ENCODE data around the gene CLDN10.

CLDN10 gene

DNA sequence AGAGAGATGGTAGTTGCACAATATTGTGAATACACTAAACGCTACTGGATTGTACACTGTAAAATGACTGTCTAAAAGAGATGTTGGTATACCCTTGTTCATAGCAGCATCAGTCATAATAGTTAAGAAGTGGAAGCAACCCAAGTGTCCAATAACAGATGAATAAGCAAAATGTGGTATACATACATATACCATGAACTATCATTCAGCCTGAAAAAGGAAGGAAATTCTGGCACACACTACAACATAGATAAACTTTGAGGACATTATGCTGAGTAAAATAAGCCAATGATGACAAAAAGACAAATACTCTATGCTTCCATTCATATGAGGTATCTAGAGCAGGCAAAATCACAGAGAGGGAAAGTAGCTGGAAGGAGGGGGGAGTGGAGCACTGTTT, 76.0 kb downstream of the CLDN10 start:
- H3K27ac ChIP-seq: no peak overlapping the region
- no peak for TF ChIP-seq CTCF (conservative IDR thresholded peaks at IDR 0.05)

GRCh38 chr13:95629071-95629470, 76.6 kb downstream of the CLDN10 start:
- no peak overlapping the region for H3K27ac ChIP-seq
- no peak for TF ChIP-seq CTCF (conservative IDR thresholded peaks at IDR 0.05)
